ENCODE data around the gene TRMO.

- no peak for TF ChIP-seq FOXA1 (IDR thresholded peaks at IDR 0.05)
- TF ChIP-seq CTBP1 (IDR thresholded peaks at IDR 0.05; ENCODE audit: borderline replicate concordance), result no peak
- TF ChIP-seq PKNOX1 (IDR thresholded peaks at IDR 0.05), result peak; percentile 21; the same call in 1 of the 2 replicates
- no peak for TF ChIP-seq HDGF (IDR thresholded peaks at IDR 0.05; ENCODE audit: borderline replicate concordance)
- TF ChIP-seq SP1 (IDR thresholded peaks at IDR 0.05), result no peak
- TF ChIP-seq L3MBTL2 (conservative IDR thresholded peaks at IDR 0.05), result no peak
Measured at GRCh38 chr9:97954550-97954989, 32.3 kb upstream of the TRMO start.

Measured in HEK293T (cell line).